ENCODE data around the gene FNDC3A. TPM values are rescaled to one million over a fixed set of nuclear protein-coding genes. Genes with fewer than 3 reads are reported as not detected.
"Not testable (repeated sequence)": the region's sequence is repeated elsewhere in the genome, so short reads cannot be mapped to it uniquely, and the experiment has no call there.

The FNDC3A gene
- polyA plus RNA-seq, 12 donors: 33.6 to 52.9 (median 44.9) TPM; not detected in 1

DNA sequence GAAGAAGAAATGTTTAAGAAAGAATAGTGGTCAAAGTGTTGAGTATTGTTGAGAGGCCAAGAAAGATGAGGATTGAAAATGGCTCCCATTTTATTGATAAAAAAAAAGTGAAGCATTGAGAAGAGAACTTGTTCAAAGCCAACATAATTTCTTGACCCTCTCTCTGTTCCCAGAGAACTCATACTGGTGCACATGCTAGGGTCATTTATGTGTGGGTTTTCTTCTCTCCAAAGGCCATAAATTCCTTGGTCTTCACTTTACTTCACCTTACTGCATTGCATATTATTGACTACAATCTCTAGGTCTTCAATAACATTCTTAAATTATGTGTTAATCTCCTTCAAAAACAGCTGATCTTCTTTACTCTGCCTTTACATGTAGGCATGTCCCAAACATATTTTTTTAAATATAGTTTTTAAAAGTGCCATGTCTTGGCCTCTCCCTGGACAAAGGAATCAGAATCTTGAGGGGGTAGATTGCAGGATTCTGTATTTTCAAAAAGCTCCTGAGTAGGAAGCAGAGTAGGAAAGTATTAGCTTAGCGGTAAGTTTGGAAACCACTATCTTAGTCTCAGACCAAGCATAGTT is 1.8 kb upstream of the FNDC3A start:
- no peak for DNase-seq

DNA sequence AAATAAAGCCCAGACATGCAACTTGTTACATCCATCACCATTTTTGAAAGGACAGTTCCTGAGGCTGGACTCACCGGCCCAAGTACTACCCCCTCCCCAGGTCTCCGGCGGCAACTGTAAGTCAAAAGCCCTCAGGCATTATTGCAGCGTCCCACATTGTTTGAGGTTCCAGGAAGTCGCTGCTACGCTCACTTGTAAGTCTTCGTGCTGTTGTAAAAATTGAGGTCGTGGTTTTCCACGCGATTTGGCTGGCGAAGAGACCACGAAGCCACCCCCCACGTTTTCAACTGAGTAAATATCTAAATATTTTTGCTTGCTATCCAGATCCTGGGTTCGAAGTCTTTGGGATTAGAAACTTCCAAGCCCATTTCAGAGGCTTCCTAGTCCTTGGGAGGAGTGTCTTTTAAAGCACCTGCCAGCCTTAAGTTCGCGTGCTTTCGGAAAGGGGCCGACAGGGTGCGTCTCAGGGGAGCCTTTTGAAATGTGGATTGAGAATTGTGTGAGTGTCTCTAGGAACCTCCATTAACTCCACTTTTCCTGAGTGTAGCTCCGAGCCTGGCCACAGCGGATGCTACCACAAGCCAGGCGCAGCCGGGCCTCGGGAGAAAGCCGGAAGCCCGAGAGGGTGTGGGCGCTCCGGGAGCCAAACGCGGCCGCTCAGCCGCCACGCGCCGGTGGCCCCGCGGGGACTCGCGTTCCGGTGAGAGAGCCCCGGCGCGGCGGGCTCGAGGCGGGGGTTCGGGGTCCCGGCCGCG is 434 bp upstream of the FNDC3A start:
- DNase-seq: peak; percentile 57

DNA sequence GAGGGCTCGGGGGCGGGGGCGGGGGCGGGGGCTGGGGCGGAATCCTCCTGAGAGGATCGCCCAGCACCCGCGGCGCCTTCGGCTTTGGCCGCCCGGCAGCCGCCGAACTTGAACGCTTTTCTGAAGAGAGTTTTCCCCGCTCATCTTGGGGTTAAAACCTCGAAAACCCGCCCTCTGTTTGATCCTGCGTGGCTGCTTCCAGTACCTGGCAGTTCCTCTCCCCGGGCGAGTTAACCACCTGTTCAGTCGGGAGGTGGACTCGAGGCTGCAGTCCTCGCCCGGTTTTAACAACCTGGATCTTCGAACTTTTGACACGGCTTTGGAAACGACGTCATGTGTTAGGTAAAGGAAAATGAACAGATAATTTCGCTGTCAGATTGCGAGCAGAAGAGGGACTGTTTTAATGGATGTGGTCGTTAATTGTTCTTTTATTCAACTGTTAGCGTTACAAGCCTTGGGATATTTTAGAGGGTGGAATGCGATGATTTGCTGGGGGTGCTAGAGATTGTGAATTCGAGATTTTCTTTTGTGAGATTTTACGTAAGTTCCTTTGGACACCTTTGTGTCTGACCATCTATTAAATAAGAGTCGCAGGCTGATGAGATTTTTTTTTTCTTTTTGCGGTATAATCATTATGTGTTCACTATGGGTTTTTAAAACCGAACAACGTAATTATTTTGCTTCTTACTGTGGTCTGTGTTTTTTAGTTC is 1.0 kb downstream of the FNDC3A start:
- DNase-seq: peak; percentile 65

DNA sequence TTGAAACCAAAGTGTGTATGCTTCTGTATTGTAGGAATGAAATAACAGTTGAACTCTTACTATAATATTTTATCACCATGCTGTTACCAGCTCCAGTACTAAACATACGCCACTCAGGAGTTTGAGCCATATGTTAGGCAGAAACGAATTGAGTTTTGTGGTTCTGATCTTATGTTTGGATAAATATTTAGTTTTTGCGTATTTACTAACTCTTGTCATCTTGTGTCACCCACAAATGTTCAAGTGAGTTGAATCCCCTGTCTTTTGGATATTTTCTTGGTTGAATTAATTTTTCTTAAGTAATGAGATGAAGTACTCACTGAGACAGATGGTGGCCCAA is 1.5 kb downstream of the FNDC3A start:
- DNase-seq: peak; percentile 23

DNA sequence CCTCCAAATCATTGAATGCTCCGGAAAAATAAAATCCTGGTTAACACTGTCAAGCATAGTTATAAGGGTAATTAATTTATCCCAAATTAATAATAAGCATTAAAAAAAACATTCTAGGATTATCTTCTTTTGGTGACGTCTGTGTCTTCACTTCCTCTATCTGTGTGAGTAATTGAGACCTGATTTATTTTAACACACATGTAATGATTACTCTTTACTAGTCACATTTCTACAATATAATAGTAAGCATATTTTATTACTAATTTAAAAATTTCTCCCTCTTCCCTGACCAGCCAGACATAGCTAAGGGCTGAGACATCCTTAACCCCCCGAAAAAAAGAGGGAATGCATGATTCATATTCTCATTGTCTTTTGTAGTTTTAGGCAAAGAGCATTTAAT is 2.3 kb downstream of the FNDC3A start:
- DNase-seq: no peak

DNA sequence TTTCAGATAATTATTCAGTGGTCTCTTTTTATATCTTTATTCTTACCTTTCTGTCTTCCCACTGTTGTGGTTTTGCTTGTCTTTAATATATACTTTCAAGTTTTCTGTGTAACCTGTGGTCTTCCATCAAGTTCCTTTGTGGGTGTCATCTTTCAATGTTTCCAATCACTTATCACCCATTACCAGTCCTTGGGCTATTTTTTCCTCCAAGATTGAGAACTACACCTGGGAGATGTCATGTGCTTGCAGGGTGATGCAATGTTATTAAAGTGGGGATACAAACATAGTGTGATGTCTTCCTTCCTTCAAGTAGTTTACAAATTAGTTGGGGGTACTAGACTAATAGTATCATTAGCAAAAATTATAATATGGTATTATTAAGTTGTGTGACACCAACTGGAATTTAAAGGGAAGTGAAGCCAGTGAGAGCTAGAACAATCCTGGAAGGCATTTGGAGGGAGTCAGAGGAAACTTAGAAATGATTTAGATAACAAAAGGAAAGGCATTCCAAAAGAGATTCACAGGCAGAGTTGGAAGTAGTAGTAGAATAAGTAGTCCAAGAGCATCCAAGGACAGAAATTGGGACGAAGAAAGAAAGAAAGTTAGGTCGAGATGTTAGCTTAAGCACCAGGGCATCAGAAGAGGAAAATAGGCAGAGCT is 3.4 kb downstream of the FNDC3A start:
- no peak for DNase-seq

DNA sequence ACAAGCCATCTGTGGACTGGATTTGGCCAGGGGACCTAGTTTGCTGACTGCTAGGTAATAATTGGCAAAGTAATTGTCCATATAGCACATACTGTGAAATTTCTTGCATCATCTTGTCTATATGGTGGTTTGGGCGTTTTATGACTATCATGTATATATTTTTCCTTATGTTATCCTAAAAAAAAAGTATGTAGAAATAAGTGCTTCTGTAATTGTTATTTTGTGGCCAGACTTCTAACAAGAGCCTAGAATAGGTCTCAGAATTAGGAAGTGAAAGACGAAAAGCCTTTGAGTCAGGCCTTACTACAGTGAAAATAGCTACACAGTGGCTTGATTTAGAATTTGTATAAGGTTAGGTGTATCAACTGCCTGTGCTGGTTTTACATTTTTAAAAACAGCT is 4.2 kb downstream of the FNDC3A start:
- DNase-seq: no peak

DNA sequence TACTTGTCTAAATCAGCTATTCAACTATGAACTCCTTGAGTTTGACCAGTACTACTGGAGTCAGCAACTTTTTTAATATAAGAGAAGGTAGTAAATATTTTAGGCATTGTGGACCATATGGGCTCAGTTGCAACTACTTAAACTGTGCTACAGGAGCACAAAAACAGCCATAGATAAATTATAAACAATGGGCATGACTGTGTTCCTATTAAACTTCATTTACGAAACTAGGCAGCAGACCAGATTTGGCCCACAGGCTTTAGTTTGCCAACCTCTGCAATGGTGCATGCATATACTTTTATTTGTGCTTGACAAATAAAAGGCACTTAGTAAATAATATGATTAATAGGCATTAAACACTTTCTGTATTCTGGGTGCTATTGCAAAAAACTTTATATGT is 7.6 kb downstream of the FNDC3A start:
- DNase-seq: no peak

DNA sequence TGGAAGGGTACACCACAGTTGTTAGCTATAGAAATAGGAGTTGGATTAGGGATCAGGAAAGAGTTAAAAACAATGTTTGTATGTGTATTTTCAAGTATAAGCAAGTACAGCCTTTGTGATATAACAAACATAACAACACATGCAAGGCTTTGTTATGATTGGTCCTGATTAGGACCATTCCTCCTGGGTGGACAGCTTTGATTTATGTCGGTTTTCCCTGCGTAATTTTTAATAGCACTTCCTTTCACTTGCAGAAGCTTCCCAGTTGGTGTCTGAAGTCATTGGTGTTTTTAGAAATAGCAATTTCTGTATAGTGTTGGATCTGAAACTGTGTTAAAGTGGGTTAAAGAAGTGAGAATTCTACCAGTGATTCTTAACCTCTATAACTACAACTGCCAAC is 10.0 kb downstream of the FNDC3A start:
- no peak for DNase-seq

DNA sequence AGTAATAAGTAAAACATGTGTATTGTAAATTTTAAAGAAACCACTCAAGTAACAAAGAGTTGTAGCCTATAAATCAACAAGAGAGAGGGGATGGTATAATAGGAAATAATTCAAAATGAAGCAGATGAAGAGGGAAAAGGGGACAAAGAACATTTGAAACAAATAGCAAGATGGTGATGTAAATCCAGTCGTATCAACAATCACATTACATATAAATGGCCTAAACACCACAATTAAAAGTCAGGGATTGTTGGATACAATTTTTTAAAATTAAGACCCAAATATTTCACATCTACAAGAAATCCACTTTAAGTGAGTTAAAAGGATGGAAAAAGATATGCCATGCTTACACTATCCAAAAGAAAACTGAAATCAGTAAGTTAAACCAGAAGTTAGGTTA is 15.2 kb downstream of the FNDC3A start:
- no peak for DNase-seq

DNA sequence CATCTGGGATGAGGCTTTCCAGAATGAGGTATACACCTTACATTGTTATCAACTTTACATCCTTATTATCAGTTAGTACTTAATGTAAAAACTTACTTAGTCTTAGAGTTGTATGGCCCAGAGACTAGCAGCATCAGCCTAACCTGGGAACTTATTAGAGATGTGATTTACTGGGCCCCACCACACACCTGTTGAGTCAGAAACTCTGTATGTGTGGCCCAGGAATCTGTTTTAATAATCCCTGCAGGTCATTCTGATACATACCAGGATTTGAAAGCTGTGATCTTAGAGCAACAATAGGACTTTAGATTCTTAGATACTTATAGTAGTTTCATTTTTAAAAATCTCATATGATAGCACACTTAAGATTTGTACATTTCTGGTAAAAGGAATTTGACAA is 17.4 kb downstream of the FNDC3A start:
- no peak for DNase-seq

DNA sequence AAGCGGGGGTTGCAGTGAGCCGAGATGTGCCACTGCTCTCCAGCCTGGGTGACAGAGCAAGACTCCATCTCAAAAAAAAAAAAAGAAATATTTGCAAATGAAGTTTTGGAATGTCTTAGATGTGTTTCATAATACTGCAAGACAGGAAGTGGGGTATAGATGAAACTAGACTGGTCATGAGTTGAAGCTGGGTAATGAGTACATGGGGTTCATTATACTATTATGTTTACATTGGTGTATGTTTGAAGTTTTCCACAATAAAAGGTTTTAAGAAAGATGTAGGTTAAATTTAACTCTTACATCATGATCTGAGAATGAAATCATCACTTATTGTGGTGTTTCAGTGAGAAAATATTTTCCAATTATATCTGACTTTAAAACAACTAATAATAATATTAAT is 19.0 kb downstream of the FNDC3A start:
- no peak for DNase-seq

DNA sequence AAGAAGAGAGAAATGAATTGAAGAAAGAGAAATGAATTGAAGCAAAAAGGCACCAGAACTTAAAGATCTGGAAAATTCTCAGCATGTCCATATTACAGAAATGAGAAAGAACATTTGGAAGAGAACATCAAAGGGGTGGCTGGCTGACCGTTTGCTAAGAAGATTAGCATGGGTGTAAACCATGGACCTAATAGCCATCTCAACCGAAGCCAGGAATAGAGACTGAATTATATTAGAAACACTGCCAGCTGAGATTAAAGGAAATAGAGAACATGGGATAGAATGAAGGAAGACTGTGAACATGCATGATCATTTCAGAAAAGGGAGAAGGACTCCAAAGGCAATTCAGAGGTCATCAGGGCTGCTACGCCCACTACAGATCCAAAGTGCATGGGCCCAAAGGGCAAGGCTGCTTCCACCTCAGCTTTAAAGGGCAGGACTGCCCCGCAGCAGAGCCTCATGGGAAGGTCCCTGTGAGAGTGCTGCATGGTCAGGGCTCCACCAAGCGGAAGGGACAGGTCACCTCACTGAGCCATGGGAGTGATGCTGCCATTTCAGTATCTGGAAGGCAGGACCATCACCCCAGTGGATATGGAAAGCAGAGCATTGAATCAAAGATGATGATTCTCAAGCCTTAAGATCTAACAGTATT is 23.1 kb downstream of the FNDC3A start:
- DNase-seq: no peak

DNA sequence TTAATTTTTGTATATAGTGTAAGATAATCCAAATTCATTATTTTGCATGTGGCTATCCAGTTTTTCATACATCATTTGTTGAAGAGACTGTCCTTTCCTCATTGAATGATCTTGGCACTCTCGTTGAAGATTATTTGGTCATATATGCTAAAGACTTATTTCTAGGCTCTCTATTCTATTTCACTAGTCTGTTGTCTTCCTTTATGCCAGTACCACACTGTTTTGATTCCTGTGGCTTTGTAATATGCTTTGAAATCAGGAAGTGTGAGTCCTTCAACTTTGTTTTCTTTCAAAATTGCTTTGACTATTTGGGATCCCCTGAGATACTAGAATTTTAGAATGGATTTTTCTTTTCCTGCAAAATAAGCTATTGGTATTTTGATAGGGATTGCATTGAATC is 24.5 kb downstream of the FNDC3A start:
- DNase-seq: no peak

DNA sequence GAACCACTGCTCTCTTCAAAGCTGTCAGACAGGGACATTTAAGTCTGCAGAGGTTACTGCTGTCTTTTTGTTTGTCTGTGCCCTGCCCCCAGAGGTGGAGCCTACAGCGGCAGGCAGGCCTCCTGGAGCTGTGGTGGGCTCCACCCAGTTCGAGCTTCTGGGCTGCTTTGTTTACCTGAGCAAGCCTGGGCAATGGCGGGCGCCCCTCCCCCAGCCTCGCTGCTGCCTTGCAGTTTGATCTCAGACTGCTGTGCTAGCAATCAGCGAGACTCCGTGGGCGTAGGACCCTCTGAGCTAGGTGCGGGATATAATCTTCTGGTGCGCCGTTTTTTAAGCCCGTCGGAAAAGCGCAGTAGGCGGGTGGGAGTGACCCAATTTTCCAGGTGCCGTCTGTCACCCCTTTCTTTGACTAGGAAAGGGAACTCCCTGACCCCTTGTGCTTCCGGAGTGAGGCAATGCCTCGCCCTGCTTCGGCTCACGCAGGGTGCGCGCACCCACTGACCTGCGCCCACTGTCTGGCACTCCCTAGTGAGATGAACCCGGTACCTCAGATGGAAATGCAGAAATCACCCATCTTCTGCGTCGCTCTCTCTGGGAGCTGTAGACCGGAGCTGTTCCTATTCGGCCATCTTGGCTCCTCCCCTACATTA is 43.4 kb downstream of the FNDC3A start:
- not testable (repeated sequence) for DNase-seq

DNA sequence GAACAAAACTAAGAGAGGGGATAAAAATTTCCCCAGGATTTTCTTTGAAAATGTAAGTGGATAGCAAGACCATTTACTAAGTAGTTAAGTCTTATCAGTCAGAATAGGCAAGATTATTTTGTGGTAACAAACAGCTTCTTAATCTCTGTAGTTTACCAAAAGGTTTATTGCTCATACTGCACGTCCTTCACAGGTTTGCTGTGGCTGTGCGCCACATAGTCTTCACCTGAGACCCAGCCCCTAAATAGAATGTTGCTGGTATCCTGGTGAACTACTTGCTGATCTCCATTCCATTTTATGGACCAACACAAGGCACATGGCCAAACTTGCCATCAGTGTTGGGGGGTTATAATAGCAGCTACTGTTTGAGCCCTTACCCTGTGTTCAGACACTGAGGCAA is 44.6 kb downstream of the FNDC3A start:
- no peak for DNase-seq

DNA sequence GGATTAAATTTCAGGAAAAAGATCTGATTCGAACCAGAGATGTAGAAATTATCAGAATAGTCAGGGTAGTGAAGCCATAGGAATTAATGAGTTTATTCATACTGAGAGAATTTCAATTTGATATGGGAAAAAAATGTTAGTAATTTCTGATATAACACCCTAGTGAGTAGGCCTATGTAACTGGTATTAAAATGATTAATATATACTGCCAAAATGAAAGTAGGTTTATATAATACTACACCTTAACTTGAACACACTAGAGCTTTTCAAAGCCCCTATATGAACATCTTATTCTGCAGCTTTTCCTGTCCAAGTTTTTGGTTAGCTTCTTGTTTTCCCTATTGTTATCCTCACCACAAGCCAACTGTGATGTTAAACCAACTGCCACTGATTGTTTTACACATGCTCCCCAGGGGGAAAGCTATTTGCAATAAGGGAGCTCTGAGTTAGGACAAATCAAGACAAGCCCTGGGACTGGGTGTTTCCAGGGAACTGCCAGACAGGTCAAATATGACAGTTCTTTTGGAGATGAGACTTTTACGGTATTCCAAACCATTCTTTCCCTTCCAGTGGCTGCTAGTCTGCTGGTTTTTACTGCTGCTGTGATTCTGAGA is 45.3 kb downstream of the FNDC3A start:
- DNase-seq: no peak

DNA sequence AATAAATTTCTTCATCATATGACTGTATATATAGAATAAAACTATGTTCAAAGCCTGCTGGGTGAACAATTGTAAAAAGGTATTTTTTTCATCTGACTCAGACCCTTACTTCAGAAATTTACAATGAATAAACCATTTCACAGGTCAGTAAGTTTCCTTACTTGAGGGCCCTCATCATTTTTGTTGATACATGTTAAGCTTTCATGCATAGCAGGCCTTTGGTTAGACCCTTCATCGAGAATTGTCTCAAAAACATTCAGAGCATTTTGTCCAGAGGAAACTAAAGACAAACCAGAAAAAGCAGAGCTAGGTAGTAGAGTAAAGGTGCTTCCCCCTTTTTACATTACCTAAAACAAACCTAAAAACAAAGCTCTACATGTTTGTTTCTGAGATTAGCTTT is 46.2 kb downstream of the FNDC3A start:
- no peak for DNase-seq

DNA sequence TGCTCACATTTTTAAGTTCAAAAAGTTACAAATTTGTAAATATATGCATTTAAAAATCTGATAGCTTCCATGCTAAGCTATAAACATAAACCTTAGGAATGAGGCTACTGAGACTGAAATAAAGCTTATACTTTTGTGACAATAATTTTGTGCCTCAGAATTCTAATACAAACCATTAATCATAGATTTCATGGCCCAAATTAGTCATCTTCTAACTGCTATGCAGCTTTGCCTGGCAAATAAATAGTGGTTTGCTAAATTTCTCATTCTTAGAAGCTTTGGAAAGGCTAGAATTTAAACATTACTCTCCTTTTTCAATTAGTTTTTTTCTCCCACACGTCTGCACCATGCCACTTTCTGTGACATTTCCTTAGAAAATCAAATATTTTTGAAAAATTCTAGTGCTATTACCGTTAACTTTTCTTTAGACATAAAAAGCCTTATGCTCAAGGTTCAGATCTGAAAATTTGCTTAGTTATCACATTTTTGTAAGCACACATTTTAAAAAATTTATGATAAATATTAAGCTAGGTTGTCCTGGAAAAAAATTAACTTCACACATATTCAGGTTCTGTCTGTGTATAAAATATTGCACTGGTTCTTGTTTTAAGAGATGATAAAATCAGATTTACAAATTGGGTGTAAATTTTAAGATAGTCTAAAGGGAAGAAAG is 46.9 kb downstream of the FNDC3A start:
- DNase-seq: no peak

DNA sequence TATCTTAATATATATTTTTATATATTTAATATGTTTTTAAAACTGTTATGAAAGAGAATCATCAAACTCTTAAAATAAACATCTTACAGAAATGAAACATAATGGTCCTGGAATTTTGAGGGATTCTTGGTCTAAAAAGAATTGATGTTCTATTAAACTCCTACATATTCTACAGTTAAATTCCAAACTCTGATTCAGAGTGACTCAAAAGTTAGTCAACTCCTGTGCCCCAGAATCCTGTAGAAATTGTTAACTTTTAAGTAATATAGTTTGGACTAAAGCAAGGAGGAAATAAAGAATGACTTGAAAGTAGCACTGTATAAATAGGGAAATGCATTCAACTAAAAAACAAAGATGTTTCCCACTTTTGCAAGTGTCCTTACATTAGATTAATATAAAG is 47.7 kb downstream of the FNDC3A start:
- DNase-seq: no peak

DNA sequence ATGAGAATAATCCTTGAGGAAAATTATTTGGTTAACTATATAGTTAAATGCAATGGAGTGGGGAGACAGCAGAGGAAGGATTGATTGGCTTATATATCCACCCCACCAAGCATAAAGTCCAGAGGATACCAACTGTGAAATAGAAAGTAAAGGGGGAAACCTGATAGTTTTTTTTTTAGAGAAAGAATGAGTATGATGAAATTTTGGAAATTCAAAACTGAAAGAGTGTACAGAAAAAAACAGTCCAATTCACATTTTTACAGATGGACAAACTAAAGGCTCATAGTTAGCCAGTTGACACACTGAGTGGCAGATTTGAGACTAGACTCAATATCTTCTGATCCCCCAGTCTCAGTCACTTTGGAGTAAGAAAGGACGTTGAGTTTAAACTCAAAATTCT is 51.1 kb downstream of the FNDC3A start:
- DNase-seq: no peak
